OCI-LY3 (cell line): ENCODE data around the gene ARHGEF38.
"Not testable (repeated sequence)": the region's sequence is repeated elsewhere in the genome, so short reads cannot be mapped to it uniquely, and the experiment has no call there.

Source experiments
- H2AFZ ChIP-seq: fragments of 200-600, 300-600 bp; shearing (Covaris generic); 2 replicates; pipeline ENCODE4 v1.6.0; 2014; ENCODE audit warnings: antibody characterized with exemption, low read depth, low read length
- H3K27ac ChIP-seq: fragments of 200-600, 300-600 bp; sonication (generic); 2 replicates; pipeline ENCODE4 v1.5.1; 2014; ENCODE audit warnings: mild to moderate bottlenecking, low read length, moderate library complexity, mixed read lengths
- H3K27me3 ChIP-seq: fragments of 200-600, 300-600 bp; sonication (generic); 2 replicates; pipeline ENCODE4 v1.6.1; 2014; ENCODE audit warnings: low read depth, low read length, mixed read lengths
- H3K36me3 ChIP-seq: fragments of 200-600, 300-600 bp; sonication (generic); replicated peaks from 2 replicates; pipeline ENCODE3; 2014; ENCODE audit warnings: low read depth, low read length, mixed read lengths
- H3K4me1 ChIP-seq: fragments of 300-600, 200-600 bp; sonication (generic); 2 replicates; pipeline ENCODE4 v1.6.1; 2014; ENCODE audit warnings: low read length, mixed read lengths
- H3K4me2 ChIP-seq: fragments of 200-600, 300-600 bp; sonication (generic); 2 replicates; pipeline ENCODE4 v1.6.1; 2014; ENCODE audit warnings: low read length, mixed read lengths
- H3K4me3 ChIP-seq: fragments of 300-600, 200-600 bp; sonication (generic); 2 replicates; pipeline ENCODE4 v1.5.1; 2014; ENCODE audit warnings: antibody characterized with exemption, mild to moderate bottlenecking, low read length, moderate library complexity
- H3K79me2 ChIP-seq: fragments of 300-600, 200-600 bp; shearing (Covaris generic); 2 replicates; pipeline ENCODE4 v1.6.1; 2014; ENCODE audit warnings: mild to moderate bottlenecking, low read length, mixed read lengths
- H3K9ac ChIP-seq: fragments of 300-600, 200-600 bp; shearing (Covaris generic); 2 replicates; pipeline ENCODE4 v1.6.0; 2014; ENCODE audit warnings: mild to moderate bottlenecking, low read length, moderate library complexity
- H3K9me3 ChIP-seq: fragments of 200-600, 300-600 bp; shearing (Covaris generic); 2 replicates; pipeline ENCODE4 v1.6.1; 2014; ENCODE audit warnings: low read length, mixed read lengths; ENCODE audit not compliant: insufficient read depth
- H4K20me1 ChIP-seq: fragments of 200-600, 300-600 bp; sonication (generic); 2 replicates; pipeline ENCODE4 v1.6.1; 2016; ENCODE audit warnings: low read length, mixed read lengths; ENCODE audit not compliant: insufficient read depth
- EZH2phosphoT487 ChIP-seq: fragments of 200-600 bp; shearing (Covaris generic); IDR thresholded peaks from 2 replicates; pipeline ENCODE4 v1.6.1; 2018; ENCODE audit warnings: antibody characterized with exemption, mixed run types, low read depth
- TF ChIP-seq, protein P1 (sequence below): fragments of 200-600, 300-600 bp; sonication (generic); IDR thresholded peaks from 2 replicates; pipeline ENCODE4 v1.5.1; 2014; ENCODE audit warnings: antibody characterized with exemption, low read length, low read depth

The ARHGEF38 gene

GRCh38 chr4:105725623-105726022, 173.2 kb downstream of the ARHGEF38 start:
- TF ChIP-seq EZH2phosphoT487: no peak
- TF ChIP-seq, protein P1, sequence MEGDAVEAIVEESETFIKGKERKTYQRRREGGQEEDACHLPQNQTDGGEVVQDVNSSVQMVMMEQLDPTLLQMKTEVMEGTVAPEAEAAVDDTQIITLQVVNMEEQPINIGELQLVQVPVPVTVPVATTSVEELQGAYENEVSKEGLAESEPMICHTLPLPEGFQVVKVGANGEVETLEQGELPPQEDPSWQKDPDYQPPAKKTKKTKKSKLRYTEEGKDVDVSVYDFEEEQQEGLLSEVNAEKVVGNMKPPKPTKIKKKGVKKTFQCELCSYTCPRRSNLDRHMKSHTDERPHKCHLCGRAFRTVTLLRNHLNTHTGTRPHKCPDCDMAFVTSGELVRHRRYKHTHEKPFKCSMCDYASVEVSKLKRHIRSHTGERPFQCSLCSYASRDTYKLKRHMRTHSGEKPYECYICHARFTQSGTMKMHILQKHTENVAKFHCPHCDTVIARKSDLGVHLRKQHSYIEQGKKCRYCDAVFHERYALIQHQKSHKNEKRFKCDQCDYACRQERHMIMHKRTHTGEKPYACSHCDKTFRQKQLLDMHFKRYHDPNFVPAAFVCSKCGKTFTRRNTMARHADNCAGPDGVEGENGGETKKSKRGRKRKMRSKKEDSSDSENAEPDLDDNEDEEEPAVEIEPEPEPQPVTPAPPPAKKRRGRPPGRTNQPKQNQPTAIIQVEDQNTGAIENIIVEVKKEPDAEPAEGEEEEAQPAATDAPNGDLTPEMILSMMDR: no peak
- Histone ChIP-seq H3K27ac (no peak overlapping the region), H4K20me1 (no peaks in the 10 kb centered on the region), H3K4me3 (no peak overlapping the region), H3K4me2 (no peak overlapping the region), H3K9ac (no peak overlapping the region), H3K79me2 (no peaks in the 10 kb centered on the region), H3K27me3 (no peaks in the 10 kb centered on the region), H3K9me3 (no peaks in the 10 kb centered on the region), H2AFZ (no peak overlapping the region), H3K36me3 (peaks cover 31% of the 10 kb centered on the region), H3K4me1 (no peaks in the 10 kb centered on the region)

DNA sequence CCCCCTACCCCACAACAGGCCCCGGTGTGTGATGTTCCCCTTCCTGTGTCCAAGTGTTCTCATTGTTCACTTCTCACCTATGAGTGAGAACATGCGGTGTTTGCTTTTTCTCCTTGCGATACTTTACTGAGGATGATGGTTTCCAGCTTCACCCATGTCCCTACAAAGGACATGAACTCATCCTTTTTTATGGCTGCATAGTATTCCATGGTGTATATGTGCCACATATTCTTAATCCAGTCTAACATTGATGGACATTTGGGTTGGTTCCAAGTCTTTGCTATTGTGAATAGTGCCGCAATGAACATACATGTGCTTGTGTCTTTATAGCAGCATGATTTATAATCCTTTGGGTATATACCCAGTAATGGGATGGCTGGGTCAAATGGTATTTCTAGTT, 177.5 kb downstream of the ARHGEF38 start:
- not testable (repeated sequence) for H3K4me2 ChIP-seq, H3K4me1 ChIP-seq, H3K9me3 ChIP-seq, H2AFZ ChIP-seq, H3K9ac ChIP-seq, H3K27ac ChIP-seq, H3K27me3 ChIP-seq, H3K79me2 ChIP-seq, H3K4me3 ChIP-seq, H4K20me1 ChIP-seq
- H3K36me3 ChIP-seq: peaks cover 27% of the 10 kb centered on the region
